HG02610 (cell line): ENCODE data around the gene MID1.

ENCODE experiments used
- ATAC-seq: cut with Tn5 transposase; IDR thresholded peaks from one replicate; pipeline ENCODE4 v1.9.1; 2021; ENCODE audit warnings: mild to moderate bottlenecking, moderate library complexity; ENCODE audit not compliant: unreplicated experiment

The MID1 gene

GRCh38 chrX:10450959-10451355, 169.4 kb downstream of the MID1 start:
- ATAC-seq, result no peak

GRCh38 chrX:10450229-10450958, 170.0 kb downstream of the MID1 start:
- no peak for ATAC-seq

GRCh38 chrX:10447564-10448214, 172.7 kb downstream of the MID1 start:
- no peak for ATAC-seq

- no peak for ATAC-seq
Measured at GRCh38 chrX:10444204-10444603, 176.2 kb downstream of the MID1 start.

GRCh38 chrX:10441464-10441863, 178.9 kb downstream of the MID1 start:
- ATAC-seq, result no peak

GRCh38 chrX:10433296-10433965, 187.0 kb downstream of the MID1 start:
- no peak for ATAC-seq

GRCh38 chrX:10429908-10430307, 190.5 kb downstream of the MID1 start:
- no peak for ATAC-seq

GRCh38 chrX:10427249-10427648, 193.1 kb downstream of the MID1 start:
- no peak for ATAC-seq

GRCh38 chrX:10423716-10424115, 196.7 kb downstream of the MID1 start:
- ATAC-seq, result no peak

- ATAC-seq, result no peak
Measured at GRCh38 chrX:10420134-10420533, 200.3 kb downstream of the MID1 start.

- no peak for ATAC-seq
Measured at GRCh38 chrX:10416424-10416823, 204.0 kb downstream of the MID1 start.

GRCh38 chrX:10415306-10416001, 204.9 kb downstream of the MID1 start:
- no peak for ATAC-seq

GRCh38 chrX:10414862-10415261, 205.5 kb downstream of the MID1 start:
- ATAC-seq, result no peak

- no peak for ATAC-seq
Measured at GRCh38 chrX:10414156-10414824, 206.1 kb downstream of the MID1 start.

- ATAC-seq, result no peak
Measured at GRCh38 chrX:10404436-10404835, 215.9 kb downstream of the MID1 start.

GRCh38 chrX:10401239-10401638, 219.1 kb downstream of the MID1 start:
- ATAC-seq, result no peak

- ATAC-seq, result no peak
Measured at GRCh38 chrX:10399043-10399741, 221.2 kb downstream of the MID1 start.

- ATAC-seq, result no peak
Measured at GRCh38 chrX:10398215-10398614, 222.2 kb downstream of the MID1 start.

- ATAC-seq, result no peak
Measured at GRCh38 chrX:10397349-10397748, 223.0 kb downstream of the MID1 start.

- no peak for ATAC-seq
Measured at GRCh38 chrX:10395643-10396042, 224.7 kb downstream of the MID1 start.
